ENCODE measurements around the gene GOPC.

Gene GOPC

GRCh38 chr6:117595099-117595923, 7.0 kb downstream of the GOPC start:
- DNase-seq, result no peak

DNA sequence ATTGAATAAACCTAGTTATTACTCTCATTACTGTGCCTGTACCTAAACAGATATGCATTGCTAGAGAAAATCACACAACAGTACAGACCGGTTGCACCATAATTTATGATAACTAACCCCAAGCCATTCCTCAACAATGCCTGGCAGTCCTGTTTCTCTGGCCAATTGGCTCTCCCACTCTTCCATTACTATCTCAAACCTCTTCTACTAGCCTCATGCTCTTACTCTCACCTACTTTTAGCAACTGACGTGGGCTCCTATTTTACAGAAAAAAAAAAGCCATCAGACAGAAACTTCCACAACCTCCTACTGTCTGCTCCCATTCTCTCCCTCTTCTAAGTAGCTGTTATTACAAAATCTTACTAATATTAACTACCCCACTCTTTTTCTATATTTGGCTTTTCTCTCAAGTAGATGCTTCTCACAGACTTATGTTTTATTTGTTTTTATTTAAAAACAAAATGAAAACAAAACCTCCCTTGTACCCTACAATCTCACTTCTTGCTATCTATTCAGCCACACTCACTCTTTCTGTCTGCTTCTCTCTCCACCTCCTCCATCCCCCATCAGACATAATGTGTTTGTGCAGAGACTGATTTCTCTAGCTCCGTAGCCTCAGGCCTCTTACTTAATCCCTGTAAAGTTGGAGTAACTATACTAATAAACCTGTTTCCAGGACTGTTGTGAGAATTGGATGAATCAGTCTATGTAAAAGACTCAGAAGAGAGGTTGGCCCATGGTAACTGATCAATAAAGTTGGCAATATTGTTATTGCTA, 9.1 kb downstream of the GOPC start:
- DNase-seq, result no peak

- no peak for DNase-seq
Measured at GRCh38 chr6:117591405-117591804, 10.9 kb downstream of the GOPC start.

- no peak for DNase-seq
Measured at GRCh38 chr6:117590447-117590846, 11.9 kb downstream of the GOPC start.

DNA sequence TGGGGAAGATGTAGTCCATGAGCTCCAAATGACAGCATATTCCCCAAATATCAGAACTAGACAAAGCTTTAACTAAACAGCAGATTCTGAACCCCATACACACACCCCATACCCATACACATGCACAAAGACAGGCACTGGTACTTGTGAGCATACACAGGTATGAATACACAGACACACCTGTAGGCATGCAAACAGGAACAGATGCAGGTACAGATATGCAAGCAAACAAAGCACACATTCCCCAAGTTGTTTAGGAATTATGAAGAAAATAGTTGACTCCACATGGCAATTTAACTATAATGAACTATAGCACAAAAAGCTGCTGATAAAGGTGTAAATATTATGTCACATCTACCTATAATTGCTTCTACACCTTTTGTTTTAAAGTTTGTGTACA, 16.7 kb downstream of the GOPC start:
- no peak for DNase-seq

GRCh38 chr6:117574198-117574597, 28.1 kb downstream of the GOPC start:
- DNase-seq, result no peak

DNA sequence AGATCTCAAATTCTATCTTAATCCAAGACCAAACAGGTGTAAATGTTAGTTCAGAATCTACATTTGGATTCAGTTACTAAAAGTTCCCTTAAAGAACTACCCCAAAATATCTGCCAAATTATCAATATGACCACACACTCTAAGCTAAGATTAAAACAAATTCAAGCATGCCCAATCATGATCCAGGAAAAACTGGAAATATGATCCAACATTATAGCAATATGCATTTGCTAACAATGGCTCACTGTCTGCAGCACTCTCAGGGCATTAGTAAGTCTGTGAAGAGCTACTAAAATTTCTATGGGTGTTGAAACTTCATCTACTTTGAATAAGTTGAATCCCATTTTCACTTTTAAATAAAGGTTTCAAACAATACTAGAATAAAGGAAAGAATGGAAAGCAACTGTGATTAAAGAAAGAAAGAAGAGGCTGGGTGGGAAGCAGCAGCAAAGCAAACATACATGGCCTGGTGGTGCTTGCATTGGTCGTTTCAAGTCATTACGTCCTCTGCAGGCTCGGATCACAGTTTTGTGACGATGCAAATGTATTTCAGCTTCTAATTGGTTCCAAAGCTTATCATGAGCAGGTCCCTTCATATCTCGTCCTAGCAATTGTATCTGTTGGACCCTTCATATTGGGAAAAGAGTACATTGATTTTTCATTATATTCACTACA, 29.2 kb downstream of the GOPC start:
- DNase-seq, result no peak

GRCh38 chr6:117568831-117569410, 33.4 kb downstream of the GOPC start:
- no peak for DNase-seq

DNA sequence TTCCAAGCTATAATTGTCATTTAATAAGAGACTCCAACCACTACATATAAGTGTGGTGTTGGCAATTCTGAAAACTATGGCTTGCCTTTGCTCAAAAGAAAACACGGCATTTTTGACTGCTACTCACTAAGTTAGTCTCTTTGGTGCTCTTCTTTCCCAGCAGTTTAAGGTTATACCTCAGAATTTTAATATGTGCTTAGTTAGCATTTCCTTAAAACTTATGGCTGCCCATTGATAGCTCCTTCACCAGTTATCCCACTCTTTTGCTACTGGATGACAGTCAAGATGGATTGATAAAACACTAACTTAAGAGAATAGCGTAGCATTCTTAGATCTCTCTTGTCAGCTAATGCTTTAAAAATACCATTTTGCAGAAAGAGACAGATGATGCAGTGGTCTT, 34.1 kb downstream of the GOPC start:
- DNase-seq, result no peak

- DNase-seq, result no peak
Measured at GRCh38 chr6:117564681-117565080, 37.6 kb downstream of the GOPC start.

DNA sequence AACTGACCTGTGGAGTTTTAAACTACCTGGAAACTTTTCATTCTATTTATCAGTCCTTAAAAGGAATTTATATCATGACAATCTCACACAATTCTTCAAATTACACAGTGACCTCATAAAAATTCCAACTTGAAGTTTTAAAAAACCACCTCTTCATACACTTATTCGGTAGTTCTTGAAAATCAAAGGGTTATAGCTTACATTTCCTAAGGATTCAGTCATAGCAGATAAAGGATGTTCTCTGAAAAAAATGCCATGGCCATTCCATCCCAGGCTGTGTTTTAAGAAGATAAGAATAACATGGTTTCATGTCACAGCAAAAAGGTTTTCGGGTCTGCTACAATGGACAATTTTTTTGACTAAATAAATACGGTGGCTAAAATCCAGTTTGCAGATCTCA, 41.2 kb downstream of the GOPC start:
- DNase-seq, result no peak

DNA sequence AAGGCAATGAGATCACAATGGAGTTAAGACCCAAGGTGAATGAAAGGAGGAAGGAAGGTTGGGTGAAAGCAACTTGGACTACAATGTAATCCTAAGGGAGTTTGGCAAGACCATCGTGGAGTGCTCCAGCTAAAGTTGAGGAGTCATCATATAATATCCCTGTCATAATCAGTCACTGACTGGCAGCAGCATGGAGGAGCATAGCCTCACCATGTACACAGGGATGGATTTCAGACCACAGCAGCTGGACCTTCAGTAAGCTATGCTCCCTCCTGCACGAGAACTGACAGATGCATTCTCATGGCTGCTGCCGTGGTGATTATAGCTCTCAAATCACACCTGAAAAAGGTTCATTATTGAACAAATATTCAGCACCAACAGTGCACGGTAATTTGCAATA, 43.0 kb downstream of the GOPC start:
- no peak for DNase-seq

GRCh38 chr6:117558818-117559217, 43.5 kb downstream of the GOPC start:
- DNase-seq, result no peak

DNA sequence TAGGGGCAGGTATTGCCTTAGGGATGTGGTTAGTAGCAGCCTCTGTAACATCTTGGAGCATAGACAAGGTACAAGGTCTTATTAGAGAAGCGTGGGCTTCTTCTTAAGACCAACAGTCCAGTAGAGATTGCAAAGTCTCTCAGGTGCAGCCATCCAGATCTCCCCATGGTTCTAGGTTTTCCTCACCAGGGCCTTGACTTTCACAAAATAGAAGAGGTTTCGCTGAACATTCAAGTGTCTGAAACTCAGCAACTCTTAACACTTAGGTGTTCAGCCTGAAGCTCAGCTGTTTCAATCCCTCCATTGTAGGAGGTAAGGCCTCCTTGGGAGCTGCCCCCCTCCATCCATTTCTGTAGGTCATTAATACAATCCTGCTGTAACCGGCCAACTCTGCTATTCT, 44.4 kb downstream of the GOPC start:
- DNase-seq, result no peak

GRCh38 chr6:117555882-117556498, 46.3 kb downstream of the GOPC start:
- peak; percentile 73 for DNase-seq

GRCh38 chr6:117555262-117555849, 47.0 kb downstream of the GOPC start:
- DNase-seq, result no peak

DNA sequence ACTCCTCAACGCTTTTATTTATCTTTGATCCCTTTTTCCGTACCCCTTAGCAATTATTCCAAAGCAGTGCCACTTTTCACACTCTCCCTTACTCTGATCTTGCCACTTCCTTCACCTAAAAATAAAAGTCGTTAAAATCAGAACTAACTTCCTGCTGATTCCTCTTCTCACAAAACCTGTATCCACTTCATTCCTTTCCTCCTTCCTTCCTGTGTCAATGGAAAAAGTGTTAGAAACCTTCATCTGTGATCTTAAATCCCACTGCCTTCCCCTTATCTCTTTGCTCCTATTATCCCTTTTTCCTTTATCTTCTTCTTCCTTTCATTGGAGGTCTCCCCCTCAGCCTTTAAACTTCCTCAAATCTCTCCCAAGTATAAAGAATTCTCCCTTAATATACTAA, 49.2 kb downstream of the GOPC start:
- DNase-seq, result no peak

DNA sequence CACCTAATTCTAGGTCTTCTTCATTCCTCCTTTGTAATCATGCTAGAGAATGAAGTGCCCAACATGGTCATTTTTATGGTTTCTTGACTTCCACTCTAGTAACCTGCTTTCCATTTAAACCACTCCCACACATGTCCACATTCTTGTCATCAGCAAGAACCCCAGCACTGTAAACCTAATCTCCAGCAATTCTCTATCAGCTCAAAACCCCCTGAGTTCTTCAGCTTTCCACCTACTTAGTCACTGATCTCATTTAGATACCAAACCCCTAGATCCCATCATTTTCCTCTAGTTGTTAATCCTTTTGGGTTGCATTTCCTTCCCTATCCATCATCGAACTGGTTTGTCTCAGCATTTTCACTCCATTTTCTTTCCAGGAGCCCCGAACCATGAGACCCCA, 49.7 kb downstream of the GOPC start:
- DNase-seq, result no peak

GRCh38 chr6:117550618-117551242, 51.6 kb downstream of the GOPC start:
- DNase-seq, result peak; percentile 5

DNA sequence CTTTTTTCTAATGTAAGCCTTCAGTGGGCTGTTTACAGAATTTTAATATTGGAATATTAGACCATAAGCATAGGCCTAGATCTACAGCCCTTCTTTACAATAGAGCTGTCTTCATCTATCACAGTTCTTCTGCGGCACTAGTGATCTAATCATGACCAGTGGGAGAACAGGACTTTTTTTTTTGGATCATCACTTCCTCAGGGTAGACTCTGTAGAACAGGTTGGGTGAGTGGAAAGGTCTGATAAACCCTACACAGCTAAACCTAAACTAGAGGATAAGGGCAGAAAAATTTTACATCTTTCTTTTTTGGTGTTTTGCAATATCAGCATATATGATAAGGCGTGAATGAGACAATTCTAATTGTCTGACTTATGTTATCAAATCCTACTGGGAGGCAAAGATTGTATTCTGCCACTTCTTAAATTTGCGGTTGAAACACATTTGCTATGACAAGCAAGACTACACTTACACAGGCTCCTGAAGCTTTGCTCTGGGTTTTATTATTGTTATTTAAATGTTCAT, 52.2 kb downstream of the GOPC start:
- DNase-seq, result no peak

DNA sequence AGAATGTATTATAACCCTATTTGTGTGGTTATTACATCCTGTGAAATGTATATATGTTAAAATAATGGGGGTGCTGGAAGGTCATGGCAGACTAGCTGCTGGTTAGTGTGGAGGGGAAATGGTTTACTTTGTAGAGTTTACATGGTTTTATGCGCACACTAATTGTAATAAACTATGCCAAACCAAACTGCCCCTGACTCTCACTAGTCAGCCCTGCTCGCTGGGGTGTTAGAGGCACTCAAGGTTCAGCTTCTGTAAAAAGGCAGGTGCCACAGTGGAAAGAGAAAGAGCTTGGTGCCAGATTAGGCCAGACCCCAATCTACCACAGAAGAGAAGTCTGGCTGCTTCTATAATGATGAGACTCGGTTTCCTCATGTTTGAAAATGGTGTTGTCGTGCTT, 52.7 kb downstream of the GOPC start:
- peak; percentile 47 for DNase-seq

DNA sequence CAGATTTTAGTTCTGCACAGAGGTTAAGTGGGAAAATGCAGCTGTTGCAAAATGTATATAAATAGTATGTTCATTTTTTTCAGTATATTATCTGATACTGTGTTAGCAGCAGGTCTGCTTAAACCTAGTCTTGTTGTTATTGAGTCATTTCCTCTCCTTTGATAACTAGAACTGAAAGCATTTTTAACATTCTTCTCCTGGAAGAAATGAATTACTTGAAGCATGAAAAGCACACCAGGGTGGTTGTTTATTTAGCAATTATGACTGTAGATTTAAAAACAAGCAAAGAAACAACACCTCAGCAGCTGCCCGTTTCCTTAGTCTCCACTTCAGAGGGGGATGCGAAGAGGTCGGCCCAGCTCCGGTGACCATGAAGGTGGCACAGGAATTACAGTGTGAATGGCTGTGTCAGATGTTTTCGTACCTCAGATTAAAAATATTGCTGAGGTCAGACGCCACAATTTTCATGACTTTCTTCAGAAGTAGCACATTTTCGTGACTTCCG, 53.5 kb downstream of the GOPC start:
- DNase-seq, result peak; percentile 36
